GM19438 (cell line): ENCODE results near the gene ANXA5.

Experiments
- ATAC-seq: cut with Tn5 transposase; IDR thresholded peaks from one replicate; pipeline ENCODE4 v1.9.1; 2021; ENCODE audit warnings: low read depth; ENCODE audit not compliant: unreplicated experiment

The ANXA5 gene

DNA sequence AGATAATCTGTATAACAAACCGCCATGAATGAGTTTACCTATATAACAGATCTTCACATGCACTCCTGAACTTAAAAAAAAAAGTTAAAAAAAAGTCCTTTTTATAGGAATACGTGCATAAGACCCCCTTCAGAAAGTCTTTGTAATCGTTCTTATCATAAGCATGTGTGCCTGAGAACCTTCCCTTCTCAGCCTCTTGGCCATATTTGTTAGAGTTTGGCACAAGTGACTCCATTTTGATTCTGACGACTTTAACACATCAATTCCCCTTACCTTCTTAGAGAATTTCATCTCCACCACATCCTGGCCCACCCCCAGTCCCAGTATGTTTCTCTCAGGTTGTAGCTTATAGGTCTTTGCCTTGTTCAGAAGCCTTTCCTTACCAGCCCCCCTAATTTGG, 16.0 kb upstream of the ANXA5 start:
- ATAC-seq = no peak

DNA sequence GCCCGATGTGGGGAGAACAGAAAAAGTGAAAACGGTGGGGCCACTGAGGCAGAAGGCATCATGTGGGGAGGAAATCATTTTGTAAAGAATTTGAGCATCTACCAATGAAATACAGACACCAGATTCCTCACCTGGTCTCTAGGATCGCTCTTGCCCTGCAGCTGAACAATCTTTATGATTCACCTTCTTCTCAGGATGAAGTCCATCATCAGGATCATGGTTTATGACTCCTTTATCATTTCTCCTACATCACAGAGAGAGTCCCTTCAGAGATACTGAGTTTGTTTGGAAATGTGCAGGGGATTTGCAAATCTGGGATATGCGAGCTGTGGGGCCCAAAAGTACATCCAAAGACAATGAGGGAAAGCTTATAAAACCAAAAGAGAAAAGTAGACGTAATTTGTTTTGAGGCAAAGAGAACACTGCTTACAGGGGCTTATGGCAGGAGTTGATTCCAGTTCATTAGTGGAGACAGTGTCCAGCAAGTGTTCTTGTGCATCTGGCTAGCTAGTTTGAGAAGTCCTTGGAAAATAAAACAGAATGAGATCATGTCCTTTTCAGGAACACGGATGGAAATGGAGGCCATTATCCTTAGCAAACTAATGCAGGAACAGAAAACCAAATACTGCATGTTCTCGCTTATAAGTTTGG, 15.3 kb upstream of the ANXA5 start:
- peak; percentile 9 for ATAC-seq

DNA sequence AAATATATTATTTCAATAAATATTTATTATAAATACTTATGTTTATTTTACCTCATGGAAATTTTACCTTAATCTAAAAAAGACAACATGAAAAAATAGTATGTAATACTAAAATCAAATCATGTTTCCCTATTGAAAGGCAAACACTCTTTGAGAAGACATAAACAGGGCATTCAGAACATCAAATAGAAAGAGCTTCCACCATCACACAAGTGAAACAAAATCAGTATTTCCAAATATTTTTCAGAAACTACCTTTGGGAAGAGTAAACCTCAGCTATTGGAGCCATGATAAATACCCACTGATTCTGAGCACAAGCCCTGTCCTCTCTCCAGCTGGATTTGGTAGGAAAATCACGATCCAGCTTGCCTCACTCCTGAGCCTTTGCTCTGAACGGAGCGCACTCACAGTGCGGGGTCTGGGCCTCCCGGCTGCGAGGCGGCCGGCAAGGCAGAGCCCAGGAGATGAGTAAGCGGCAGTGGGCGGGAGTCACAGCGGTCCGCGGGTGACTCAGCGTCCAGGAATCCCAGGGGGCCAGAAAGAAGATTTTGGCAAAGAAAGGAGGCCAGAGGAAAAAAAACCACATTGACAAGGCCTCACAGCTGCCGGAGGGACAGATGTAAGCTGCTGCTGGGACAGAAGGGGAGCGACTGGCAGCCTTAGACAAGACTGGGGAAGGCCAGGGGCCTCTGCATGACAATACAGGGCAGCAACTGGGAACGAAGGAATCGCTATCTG, 14.7 kb upstream of the ANXA5 start:
- ATAC-seq = peak; percentile 85

DNA sequence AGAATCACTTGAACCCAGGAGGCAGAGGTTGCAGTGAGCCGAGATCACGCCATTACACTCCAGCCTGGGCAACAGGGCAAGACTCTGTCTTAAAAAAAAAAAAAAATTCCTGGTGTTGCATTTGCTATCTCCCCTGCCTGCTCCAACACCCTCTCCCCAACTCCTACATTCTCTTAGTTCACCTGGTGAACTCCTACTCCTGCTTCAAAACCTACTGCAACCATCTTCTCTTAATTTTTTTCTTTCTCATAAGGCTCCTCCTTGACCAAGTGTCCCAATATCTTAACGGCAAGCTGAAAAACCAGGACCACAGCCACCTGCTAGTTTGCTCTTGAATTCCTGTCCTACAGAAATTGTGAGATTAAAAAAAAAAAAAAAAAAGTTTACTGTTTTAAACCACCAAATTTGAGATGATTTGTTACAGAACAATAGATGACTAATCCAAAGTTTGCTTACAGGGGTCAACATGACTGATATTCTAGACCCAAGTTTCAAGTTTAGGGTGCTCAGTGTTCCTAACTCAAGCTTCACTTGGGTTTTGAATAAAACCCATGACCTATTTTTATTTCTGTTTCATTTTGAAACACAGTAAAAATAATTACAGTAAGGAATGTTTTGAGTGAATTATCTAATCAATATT, 13.1 kb upstream of the ANXA5 start:
- no peak for ATAC-seq

DNA sequence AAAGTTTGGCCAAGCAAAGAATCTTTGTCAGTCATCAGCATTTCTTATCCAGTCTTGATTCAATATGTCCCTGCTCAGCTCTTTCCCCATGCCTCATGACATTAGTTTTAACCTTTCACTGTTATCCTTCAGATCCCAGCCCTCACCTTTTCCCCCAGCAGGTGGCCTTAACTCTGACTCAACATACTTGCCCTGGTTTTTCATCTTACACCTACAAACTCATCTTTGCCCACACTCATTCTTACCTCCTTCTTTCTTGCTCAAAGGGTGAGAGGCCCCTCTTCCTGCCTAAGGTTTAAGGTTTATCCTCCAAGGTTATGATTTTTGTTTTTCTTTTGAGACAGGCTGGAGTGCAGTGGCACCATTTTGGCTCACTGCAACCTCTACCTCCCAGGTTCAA, 10.6 kb upstream of the ANXA5 start:
- no peak for ATAC-seq

DNA sequence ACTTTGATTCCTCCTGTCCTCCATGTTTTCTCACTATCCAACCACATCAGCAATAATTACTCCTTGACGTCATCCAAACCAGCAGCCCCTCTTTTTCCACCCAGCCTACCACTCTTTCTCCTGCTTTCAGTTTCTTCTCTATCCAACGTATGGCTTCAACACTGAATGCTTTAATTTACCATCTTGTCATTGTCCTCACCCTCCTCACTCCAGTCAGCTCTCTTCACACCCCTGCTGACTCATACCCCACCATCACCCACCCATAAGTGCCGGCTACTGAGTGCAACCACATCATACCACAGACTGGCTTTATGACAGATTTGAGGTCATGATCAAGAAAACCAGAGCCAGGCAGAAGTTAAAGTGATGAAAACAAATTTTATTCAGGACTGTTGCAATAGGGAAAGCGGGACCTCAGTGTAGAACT, 9.8 kb upstream of the ANXA5 start:
- no peak for ATAC-seq

DNA sequence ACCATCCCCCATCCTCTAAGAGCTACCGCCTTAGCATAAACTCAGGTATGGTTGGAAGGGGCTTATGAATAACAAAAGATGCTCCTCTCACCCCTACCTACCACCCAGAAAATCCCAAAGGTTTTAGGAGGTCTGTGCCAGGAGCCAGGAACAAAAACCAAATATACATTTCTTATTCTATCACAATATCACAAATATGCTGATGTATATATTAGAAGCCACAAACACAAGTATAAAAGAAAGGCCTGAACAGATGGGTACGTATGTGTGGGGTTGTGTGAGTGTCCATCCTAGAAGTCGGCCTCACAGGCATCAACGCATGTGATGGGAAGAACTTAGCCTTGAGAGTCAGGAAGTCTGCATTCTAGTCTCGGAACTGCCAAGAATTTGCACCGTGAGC, 8.7 kb upstream of the ANXA5 start:
- no peak for ATAC-seq

DNA sequence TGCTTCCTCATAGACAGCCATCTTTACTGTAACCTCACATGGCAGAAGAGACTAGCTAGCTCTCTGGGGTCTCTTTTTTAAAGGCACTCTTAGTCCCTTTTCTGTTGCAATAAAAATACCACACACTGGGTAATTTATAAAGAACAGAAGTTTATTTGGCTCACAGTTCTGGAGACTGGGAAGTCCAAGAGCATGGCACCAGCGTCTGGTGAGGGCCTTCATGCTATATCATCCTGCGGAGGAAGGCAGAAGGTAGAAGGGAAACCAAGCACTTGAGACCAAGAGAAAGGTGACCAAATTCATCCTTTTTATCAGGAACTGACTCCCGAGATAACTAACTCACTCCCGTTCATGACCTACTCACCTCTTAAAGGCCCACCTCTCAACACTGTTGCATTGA, 5.4 kb upstream of the ANXA5 start:
- no peak for ATAC-seq

DNA sequence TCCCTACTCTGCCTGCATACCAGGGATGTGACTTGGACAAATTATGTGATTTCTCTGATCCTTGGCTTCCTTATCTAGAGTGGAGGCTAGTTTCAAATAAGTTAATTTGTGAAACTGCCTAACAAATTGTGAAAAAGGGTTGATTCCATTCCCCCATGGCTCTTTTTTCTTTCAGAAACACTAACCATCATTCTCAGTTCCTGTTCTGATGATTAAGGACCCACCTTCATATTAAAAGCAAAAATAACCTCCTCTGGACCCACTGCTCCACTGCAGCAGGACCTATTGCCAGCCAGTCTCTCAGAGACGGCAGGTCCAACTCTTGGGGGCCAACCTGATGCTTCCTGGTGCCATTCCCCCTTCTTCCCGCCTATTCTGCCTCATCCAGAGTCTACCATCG, 4.5 kb upstream of the ANXA5 start:
- ATAC-seq = no peak

DNA sequence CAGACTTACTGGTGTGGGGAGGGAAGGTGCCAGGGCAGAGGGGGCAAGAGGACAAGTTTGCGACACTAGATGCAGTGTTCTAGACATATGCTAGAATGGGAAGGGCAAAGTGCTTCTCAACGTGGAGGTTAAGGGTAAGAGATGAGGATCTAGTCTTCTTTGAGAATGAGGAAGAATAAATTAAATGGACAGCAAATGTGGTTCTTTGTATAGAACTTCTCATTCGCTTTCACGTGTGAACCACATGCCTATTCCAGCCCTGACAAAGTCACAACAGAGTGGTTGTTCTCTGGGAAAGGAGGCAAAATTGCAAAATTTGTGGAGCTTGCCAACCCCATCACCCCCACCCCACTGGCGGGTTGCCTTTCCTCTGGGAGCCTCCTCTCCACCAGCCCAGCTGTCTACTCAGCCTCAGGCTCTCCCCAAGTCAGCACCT, 1.5 kb upstream of the ANXA5 start:
- ATAC-seq = no peak

DNA sequence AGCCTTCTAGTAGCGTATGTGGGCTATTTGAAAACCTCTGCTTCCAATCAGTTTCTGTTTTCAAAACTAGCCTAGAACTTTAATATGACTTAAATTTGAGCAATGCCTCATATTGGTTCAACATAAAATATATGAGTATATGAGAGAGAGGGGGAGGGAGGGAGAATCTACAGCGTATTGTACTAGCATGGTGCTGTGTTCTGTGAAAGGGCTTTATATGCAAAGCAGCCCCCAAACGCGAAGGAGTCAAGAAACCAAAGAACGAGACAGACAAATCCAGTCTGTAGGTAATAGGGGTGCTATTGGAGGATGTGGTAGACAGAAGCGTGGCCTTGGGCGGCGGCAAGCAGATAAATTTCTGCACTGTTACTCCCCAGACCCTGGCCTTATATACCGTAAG, 784 bp upstream of the ANXA5 start:
- ATAC-seq = no peak

DNA sequence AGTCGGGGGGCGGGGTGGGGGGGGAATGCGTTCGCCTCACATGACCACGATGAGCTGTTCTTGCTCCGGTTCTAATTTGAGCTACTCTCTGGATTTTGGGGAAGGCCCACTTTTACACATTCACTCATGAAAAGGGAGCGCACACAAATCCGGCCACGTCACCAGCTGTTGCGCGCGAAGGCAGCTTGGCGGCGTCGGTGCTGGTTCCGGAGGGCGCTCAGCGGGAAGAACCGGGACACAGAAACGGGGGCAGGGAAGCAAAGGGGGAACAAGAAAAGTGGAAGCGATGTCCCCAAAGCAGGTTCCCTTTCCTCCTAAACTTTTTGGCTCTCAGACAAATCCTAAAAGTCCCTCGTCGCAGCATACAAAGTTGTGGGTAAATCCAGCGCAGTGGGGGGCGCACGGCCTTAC, 605 bp downstream of the ANXA5 start:
- peak; percentile 38 for ATAC-seq

DNA sequence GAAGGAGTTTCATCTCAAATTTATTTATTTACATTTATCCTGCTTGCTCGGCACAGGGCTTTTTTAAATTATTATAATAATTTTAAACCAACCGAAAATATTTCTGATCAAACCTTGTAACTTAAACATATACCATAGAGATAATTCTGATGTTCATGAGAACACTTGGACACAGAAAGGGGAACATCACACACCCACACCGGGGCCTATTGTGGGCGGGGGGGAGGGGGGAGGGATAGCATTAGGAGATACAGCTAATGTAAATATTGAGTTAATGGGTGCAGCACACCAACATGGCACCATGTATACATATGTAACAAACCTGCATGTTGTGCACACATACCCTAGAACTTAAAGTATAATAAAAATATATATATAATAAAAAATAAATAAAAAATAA, 2.9 kb downstream of the ANXA5 start:
- ATAC-seq = no peak

DNA sequence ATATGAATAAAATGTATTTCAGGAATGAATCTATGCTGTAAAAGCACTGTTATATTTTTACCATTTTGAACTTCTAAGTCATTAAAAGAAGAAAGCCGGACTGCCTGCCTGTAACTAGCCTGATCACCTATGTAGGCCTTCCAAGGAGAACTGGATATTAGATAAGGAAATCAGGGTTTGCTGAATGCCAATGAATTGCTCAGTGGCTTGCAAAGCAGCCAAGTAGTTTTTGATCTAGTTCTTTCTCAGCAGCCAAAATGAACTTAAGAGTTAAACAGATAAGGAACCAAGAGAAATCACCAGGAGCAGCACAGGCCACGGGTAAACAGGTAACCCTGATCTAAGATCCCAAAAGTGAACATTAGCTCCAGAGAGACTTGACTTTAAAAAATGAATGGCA, 3.3 kb downstream of the ANXA5 start:
- ATAC-seq = no peak

DNA sequence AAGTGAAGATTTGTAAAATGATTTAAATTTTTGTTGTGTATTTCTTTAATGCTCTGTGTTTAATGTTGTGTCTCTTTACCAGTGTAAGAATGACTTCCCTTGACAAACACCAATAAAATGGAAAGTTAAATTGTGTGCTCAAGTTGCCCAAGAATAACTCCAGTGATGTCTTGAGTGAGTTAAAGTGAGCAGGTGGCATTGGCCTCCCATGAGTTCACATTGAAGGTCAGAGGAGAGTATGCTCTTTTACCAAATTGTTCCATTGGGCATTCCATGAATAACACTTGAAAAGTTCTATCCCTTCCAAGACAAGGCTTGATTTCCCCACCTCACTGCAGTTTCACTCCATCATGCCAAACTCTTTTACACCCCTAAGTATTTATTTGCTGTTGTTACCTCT, 4.5 kb downstream of the ANXA5 start:
- no peak for ATAC-seq

DNA sequence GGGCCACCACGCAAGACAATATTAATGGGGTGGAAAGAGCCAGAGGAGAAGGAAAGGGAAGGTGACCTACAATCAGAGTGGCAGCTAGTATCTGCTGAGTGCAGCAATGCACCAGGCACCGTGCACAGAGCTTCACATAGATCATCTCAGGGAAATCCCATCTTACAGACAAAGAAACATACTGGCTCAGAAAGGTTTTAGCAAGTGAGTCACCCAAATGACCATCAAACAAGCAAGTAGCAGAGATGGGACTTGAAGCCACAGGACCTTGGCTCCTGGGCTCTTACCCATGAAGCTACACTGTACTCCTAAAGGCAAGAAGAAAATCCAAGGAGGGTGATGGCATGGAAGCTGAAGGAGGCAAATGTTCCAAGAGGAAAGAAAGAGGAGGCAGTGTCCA, 6.8 kb downstream of the ANXA5 start:
- ATAC-seq = no peak

DNA sequence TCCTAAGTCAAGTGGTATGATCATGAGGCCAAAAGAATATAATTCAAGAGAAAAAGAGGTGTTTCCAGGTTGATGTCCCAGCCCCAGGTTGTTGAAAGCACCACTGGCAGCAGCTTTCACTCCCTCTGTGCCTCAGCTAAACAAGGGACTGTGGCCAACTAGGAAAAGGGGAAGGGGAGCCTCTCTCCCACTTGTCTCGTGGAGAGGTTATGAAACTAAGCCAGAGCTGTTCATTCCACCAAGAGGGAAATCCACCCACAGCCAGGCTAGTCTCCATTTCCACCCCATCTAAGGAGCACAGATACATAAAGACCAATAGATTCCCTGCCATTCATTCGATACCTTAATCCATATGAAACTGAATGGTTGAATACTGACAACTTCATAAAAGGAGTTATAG, 8.1 kb downstream of the ANXA5 start:
- no peak for ATAC-seq

DNA sequence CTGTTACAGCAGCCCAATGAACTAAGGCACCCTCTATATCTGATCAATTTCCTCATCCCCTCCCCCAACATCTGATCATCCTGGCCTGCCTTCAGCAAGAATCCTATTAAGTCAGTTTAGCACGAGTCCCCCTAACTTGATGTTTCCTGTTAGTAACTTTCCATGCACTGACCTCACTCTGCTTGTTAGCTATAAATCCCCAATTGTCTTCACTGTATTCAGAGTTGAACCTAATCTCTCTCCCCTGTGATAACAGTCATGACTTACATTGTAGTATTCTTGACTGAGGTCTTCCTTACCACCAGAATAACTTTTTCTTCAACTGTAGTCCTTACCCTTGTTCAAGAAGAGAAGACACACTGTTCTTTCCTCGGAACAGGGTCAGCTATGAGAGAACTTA, 8.5 kb downstream of the ANXA5 start:
- ATAC-seq = no peak

DNA sequence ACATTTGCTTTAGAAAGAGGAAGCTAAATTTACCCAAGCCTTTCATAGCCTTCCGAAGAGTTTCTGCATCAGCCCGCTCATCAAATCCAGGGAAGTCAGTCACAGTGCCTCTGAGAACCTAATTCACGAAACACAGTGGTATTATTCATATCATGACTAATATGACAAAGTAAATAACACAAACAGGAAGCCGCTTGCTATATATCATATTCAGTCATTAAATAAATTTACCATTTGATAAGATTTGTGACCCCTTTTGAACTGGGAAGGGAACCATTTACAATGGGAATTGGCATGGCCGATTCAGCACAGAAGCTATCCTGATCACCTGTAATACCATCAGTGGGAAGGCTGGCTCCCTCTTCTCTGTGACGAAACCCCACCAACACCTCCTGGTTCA, 10.5 kb downstream of the ANXA5 start:
- no peak for ATAC-seq

DNA sequence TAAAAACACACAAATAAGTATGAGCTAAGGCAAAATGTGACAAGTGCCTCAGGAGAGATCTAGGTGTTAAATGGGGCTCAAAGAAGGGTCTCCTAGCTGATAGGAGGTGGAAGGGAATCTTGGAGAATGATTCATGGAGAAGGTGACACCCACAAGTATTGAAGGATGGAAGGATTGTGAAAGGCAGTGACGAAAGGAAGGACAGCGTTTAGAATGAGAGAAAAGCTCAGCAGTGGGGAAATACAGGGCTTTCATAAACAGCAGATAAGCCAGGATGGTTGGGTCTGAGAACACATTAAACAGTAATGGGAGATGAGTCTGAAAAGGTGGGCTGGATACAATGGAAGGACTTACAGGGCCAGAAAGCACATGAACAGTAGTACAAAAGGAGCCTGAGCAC, 11.5 kb downstream of the ANXA5 start:
- ATAC-seq = no peak

DNA sequence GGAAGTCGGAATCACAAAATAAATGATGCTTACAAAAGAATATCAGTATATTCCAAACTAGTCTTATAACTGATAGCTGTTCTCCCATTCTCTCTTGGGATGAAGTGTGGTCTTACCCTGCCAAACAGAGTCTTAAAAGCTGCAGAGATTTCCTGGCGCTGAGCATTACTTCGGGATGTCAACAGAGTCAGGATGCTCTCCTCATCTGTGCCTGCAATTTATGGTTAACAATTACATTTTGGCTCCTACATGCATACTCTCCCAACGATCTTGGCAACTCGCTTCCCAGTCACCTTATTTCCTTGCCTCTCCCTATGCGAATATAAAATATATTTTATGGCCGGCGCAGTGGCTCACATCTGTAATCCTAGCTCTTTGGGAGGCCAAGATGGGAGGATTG, 12.2 kb downstream of the ANXA5 start:
- no peak for ATAC-seq

DNA sequence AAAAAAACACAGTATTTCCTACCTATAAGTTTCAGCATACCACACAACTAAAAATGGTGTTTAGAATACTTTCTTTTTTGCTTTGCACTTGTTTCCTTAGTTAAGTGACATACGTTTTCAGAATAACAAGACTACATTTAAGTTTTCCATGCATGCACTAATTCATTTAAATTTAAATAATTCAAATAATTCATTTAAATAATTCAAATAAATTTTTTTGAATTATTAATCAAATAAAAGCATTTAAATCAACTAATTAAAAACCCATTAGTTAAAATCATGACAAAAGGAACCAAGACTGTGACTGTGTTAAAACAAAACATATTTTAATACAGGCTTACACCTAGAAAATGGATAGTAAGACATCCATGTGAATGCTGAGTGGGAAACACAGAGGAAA, 12.8 kb downstream of the ANXA5 start:
- no peak for ATAC-seq
